GM19372 (cell line): ENCODE data around the gene RRP8.

Experiments used
- ATAC-seq: cut with Tn5 transposase; IDR thresholded peaks from one replicate; pipeline ENCODE4 v1.9.1; 2021; ENCODE audit warnings: mild to moderate bottlenecking, low read depth, moderate library complexity; ENCODE audit not compliant: unreplicated experiment

The RRP8 gene

DNA sequence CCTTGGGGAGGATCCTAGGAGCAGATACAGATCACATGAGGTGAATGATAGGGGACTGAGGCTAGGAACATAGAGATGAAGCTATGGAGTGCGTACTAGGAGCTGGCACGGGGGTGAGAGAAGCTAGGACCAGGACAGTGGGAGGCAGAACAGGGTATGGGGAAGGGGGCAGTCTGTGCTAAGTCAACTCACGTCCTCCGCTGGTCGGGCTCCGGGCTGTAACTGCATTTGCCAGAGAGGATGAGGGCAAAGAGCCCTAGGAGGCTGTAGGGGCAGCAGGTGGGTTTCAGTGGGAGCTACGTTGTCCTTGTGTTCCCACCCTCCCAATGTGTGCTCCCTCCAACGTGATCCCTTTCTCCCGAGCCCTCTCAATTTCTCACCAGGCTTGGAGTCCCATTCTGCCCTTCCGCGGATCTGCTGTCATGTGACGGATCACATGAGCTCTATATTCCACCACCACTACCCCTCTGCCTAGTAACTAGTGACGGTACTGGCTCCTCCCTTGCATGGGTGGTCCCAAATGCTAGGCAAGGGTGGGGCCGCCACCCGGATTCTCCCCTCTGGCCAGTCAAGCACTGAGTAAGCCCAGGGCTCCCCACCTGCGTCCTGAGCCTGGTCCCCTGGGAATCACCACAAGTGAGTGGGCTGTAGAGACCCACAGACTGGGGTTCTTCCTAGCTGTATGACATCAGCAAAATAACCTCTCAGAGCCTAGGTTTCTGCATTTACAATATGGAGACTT is 15.8 kb upstream of the RRP8 start, which contains the start of gene TPP1:
TPP1 (minus strand) TSS at position 419 of the 742 bp plus-strand sequence; CDS start at position 397, 22 bp downstream.
- peak; percentile 99 for ATAC-seq

DNA sequence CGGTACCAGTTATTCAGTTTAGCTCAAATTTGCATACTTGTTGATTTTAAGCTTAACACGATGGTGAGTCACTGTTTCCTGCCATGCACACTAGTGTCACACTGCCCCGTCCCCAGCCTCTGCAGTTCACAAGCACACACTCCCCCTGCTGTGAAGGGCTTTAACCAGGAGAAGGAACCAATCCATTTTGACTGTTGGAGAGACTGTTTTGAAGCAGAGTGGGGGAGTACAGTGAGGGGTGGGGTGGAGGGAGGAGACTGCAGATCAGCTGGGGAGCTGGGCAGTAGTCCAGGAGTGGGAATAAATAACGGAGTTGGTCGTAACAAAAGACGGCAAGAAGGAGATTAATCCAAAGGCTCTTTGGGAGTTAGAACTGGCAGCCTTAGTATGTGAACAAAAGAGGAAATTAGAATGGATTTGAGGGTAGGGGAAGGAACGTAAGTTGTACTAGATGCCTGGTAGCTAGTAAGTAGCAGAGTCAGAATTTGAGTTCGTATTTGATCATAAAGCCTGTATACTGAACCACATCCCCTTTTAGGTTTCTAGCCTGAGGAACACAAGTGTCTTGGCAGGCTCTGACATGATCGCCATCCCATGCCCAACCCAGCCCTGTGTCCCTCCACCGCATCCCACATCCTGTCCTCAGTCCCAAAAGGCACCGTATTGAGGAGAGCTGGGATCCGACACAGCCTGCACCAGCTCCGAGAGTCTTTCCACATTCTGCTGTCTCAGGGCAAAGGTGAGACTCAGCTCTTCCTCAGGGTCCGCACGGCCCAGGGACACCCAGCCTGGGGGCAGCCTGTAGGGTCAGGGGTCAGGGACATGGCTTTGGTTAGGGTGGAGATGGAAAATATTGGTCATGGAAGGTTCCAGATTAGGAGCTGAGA is 14.9 kb upstream of the RRP8 start:
- no peak for ATAC-seq

DNA sequence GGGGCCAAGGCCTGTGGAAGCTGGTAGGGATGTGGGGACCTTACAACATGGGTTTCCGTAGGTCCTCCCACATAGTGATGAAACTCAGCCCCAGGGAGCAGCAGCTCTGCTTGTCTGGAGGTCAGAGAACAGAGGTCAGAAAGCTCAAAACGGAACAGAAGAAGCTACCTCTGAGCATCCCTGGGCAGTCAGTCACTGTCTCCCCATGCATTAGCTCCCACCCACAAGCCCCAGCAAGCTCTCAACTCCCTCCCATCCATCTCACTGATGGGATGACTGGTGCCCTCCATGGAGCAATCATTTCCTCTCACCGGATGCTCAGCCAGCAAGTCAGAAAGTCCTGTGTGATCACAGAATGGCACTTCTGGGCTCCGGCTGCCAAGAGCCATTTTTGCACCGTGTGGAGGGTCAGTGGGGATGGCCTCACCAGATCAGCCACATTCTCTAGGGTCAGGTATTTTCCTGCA is 13.9 kb upstream of the RRP8 start:
- no peak for ATAC-seq

DNA sequence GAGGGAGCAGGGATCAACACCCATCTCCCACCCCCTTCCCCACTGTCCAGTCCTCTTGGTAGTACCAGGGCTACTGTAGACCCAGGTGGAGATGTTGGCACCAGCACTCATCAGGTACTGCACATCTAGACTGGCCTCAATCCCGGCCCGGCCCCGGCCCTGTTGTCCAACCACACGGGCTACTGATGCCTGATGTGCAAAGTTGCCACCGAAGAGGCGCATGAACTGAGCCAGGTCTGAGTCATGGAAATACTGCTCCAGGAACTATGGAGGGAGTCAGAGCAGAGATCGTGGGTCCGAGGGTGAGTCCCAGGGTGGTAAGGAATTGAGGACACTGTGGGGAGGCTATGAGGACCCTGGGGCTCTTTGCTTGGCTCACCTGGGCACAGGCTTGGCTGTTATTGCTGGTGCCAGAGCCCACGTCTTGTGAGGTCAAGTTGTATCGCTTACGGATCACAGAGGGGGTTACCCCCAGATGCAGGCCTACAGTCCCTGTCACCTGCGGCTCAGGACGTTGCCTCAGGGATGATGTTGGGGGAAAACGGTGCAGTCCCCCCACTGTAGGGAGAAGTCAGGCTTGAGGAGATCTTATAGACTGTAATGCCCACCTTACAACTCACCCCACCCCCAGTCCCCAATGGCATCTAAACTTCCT is 13.3 kb upstream of the RRP8 start:
- no peak for ATAC-seq

DNA sequence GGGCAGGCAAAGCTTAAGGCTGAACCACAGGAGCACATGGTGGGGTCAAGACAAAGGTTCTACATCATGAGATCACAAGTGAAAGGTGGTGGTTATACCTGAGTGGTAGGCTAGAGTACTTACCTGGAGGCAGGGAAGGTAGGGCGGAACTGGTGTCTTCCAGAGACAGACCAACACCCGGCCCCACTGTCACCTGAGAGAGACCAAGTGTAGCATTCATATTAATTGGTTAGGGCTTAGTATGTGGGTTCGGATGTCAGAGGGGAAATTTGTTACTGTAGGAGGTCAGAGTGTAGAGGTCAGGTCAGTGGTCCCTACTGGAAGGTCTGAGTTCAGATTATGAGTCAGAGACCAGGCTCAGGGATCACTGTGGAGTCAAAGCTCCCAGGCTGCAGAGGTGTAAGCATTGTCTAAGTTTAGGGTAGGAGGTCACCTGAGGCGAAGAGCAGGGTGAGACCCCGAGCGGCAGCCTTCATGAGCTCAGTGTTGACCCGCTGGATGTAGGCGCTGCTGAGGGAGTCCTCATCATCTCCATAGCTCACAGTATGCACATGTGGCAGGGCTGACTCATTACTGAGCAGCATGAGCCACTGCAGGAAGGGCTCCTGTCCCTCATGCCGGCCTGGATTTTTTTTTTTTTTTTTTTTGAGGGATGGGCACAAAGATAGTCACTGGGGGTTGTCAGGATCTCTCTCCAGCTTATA is 12.6 kb upstream of the RRP8 start:
- no peak for ATAC-seq

DNA sequence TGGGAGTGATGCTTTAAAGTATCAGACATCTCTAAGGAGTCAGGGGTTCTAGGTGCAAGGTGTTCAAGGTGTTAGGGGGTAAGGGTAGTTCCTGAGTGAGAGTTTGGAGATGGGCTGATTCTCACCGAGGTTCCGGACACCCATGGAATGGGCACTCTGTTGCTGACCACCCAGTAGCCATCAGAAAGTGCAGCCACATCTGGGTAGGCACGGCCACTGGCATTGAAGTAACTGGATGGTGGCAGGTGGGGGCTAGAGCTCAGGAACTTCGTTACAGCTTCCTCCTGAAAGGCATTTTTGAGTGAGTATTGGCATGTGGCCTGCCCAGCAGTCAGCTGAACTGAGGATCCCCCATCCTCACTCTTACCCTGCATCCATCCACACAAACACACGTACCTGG is 11.6 kb upstream of the RRP8 start:
- no peak for ATAC-seq

DNA sequence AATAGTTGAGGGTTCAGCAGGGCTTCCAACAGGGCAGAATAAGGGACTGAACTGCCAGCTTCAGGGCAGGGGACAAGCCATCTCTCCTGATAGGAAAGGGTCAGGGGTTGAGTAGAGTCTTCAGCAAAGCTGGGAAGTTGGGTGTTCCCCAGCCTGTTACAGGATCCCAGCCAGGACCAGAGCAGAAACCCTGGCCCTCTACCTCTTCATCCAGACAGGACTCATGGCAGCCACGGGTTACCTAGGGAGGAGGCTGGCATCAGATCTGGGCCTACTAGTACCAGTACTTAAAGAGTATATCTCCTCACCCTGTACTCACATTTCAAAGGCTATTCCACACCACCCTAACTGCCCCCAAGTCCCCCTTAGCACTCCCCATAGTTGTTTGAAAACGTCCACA is 11.0 kb upstream of the RRP8 start:
- no peak for ATAC-seq

DNA sequence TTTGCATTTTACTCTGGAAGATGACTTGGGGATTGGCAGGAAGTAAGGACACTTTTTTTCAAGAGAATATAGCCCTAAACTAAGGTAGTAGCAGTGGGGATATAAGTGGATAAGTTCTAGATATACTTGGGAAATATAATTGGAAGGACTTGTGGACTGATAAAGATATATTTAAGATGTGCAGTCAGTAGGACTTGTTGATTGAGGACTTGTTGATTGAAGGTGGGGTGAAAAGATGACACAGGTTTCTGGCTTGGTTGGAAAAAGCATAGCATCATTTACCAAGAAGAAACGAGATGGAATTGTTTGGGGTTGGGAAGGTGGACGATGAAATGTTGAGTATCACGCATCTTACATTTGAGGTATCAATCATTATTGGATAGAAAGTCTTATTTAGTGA is 10.1 kb upstream of the RRP8 start:
- no peak for ATAC-seq

DNA sequence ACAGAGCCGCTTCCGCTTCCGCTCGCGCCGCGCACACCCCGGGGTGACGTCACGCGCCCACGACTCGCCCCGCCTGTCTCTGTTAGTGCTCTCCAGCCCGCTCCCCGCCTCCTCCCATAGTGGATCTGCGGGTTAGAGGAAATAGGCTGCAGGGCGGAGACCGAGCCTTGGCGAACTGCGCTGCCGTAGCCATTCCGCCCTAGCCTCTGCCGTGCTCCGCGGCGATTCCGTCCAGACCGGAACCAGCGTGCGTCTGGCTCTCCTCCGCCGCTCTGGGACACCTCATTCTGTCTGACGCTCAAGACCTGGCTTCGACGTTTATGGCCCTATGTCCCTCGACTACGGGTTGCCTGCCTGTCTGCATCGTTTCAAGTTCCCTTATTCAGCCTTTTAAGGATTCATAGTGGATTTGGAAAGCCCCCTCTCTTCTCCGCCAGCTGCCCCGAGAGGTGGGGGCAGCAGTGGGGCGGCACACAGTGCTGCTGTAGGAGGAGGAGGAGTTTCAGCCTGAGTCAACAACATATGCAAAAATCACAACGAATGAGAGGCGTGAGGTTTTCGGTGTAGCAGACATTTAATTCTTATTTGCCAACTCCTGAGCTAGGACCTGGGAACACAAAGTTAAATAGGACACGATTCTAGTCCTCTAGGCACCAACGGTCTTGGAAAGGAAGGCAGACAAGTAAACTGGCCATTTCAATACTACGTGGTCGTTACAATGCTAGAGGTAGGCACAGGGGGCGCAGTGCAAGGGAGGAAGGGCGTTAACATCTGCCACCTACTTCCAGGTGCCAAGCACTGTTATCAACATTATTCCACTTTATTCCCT is 9.0 kb upstream of the RRP8 start, which contains the start of gene TAF10:
TAF10 (minus strand) TSS at position 4 of the 829 bp plus-strand sequence. CDS start 27 bp downstream, outside the sequence.
- peak; percentile 88 for ATAC-seq

DNA sequence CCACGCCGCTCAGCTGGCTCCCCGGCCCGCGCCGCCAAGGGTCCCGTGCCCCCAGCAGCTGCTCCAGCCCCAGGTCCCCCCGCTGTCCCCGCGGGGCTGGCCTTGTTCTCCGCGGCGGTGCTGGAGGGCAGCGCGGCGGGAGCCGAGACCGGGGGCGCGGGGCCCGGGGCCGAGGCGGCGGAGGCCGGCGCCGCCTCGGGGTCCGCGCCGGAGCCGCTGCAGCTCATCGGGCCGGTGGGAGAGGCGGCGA is 8.5 kb upstream of the RRP8 start:
- peak; percentile 15 for ATAC-seq

DNA sequence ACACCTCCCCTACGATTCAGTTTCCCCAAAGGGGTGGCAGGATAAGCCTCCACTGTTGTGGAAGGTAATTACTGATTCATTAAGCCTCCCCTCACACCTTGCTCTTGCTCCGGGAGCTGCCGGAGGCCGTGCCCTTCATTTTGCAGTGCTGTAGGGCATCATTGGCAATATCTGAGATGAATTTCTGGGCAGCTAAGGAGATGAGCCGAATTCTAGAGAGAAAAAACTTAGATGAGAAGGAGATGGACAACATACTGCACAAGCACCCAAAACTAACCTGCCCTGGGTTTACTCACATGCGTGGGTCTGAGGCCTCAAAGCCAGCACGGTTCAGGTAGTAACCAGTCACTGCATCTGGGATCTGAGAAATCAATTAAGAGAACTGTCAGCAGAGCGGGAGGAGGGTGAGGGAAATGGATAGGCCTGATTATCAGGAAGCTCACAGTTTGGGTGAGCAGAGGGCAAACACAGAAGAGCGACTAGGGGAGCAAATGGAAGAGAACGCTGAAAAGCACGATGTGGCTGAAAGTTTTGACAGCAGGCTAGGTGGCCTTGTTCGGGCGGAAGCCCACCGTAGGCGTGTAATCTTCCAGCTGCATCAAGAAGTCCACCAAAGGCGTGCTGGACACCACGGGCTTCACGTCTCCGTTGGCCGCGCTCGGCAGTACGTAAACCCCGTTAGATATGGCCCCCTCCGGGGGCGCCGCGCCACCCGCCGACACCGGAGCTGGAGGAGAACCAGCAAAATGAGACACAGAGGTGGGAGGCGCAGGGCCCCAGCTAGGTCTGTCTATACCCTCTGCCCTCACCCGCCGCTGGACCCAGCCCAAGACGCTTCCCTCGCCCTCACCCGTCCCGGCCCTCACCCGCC is 7.9 kb upstream of the RRP8 start:
- no peak for ATAC-seq

DNA sequence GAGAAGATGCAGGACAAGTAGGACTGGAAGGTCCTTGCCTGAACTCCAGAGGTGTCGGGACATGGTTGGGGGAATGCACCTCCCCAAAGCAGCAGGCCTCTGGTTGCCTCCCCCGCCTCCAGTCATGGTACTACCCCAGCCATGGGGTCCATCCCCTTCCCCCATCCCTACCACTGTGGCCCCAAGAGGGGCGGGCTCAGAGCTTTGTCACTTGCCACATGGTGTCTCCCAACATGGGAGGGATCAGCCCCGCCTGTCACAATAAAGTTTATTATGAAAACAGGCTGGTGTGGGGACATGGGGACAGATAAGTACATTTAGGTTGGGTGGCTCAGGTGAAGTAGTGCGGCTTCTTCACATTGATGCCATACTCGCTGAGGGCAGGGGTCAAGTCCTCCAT is 7.2 kb upstream of the RRP8 start:
- no peak for ATAC-seq

DNA sequence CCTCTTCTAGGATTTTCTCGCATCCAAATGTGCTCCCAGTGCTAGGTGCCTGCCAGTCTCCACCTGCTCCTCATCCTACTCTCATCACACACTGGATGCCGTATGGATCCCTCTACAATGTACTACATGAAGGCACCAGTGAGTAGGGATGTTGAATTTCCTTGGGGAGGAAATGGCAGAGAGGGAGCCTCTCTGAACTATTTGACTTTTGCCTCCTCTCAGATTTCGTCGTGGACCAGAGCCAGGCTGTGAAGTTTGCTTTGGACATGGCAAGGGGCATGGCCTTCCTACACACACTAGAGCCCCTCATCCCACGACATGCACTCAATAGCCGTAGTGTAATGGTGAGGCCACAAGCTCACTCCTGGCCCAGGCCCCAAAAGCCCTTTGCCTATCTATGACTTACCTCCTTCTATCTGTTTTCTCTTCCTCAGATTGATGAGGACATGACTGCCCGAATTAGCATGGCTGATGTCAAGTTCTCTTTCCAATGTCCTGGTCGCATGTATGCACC is 6.1 kb upstream of the RRP8 start:
- ATAC-seq = no peak

DNA sequence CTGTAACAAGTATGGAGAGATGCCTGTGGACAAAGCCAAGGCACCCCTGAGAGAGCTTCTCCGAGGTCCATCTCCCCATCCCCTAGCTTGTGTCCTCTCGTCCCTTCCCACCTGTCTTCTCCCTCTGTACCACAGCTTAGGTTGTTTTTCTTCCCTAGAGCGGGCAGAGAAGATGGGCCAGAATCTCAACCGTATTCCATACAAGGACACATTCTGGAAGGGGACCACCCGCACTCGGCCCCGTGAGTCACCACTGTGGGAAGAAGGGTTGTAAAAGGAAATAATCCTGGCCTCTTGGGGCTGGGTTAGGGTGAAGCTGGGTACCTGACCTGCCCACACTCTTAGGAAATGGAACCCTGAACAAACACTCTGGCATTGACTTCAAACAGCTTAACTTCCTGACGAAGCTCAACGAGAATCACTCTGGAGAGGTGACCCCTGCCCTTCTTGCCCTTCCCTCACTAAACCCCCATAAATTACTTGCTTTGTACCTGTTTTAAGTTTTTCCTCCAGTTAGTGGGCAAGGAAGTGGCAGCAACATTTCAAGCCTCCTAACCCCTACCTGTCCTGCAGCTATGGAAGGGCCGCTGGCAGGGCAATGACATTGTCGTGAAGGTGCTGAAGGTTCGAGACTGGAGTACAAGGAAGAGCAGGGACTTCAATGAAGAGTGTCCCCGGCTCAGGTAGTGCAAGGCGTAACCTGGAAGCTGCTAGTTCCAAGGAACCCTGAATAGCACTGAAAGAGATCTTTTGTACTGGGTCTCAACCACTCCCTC is 5.5 kb upstream of the RRP8 start:
- no peak for ATAC-seq

DNA sequence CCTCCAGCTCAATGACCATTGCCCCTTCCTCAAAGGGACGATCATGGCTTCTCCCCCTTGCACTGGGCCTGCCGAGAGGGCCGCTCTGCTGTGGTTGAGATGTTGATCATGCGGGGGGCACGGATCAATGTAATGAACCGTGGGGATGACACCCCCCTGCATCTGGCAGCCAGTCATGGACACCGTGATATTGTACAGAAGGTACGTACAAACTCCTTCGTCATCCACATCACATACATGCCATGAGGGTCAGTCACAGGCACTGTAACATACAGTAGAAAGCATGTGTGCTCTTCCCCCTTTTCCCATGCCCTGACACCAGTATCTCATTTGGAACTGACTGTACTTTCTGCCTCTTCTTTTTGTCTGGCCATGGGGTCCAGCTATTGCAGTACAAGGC is 4.6 kb upstream of the RRP8 start:
- ATAC-seq = no peak

DNA sequence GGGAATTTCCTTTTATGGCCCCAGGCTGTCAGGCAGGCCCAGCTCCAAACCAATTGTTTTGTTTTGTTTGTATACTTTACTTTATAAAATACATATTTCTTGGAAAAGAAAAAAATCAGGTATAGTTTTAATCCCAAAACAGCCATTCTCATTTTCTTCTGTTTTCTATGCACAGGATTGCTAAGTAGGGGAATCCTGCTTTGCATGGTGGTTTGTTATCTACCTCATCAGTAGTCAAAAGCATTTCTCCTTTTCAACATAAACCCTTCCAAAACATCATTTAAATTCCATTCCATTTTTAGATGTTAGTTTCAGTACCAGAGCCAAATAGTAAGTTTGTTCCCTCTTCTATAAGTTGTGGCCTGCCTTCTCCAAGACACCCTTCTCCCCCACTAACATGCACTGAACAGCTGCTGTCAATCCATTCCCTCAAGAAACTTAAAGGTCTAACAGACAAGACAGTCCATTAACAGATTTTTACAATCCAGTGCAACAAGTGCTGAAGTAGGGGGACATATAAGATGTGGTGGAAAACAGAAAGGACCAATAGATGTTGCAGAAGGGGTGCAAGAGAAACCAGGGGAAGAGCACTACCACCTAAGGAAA is 3.9 kb upstream of the RRP8 start:
- ATAC-seq = no peak

DNA sequence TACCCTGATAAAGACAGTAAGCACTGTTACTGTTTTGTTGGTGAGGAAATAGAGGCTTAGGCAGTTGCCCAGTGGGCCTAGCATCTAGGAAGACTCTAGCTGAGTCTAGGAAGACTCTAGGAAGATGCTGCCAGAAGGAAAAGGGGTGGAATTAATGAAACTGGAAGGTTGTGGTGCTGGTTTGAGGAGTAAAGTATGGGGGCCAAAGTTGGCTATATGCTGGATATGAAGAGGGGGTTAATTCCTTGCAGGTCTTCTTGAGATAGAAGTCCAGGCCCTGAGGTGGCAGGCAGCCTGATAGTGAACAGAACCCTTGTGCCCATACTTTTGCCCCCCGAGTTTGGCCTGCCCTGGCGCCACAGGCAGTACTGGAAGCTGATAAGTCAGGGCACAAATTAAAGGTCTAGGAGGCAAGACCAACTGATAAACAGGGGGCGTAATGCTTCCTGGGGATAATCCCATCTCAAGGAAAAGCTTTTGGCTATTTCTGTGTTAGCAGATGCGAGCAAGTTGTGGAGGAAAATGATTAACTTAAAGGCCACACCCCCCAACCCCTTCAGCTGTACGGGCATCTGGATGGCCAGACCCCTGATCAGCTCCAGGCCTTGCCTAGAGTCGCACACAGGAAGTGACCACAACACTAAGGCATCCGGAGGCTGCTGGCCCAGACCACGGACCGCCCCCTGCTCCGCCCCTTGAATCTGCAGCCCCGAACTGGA is 3.2 kb upstream of the RRP8 start:
- ATAC-seq = peak; percentile 52
